Endothelial cell of umbilical vein (primary cell): ENCODE data around the gene PLCB4. TPM values are rescaled to one million over a fixed set of nuclear protein-coding genes. Genes with fewer than 3 reads are reported as not detected.

ENCODE experiments used
- BruUV-seq: library from RNA; stranded (reverse); fragments of 400-500 nt; replicated peaks from 2 replicates; lab custom pipeline; 2021; lab: Mats Ljungman, UMichigan
- CTCF ChIA-PET: fragments of 300-600, 350-600 bp; sonication (Branson Sonifier 250); formaldehyde crosslinking; loops from one replicate; lab custom pipeline; 2021; ENCODE audit warnings: antibody characterized with exemption, inconsistent platforms; lab: Charles Lee
- POLR2A ChIA-PET: fragments of 300-600, 350-600 bp; sonication (Branson Sonifier 250); formaldehyde crosslinking; loops from one replicate; lab custom pipeline; 2021; ENCODE audit warnings: antibody characterized with exemption, inconsistent platforms; lab: Charles Lee
- DNase-seq: peaks from one replicate; pipeline ENCODE4 v3.0.0-alpha.2; 2011; ENCODE audit warnings: low read depth, low spot score
- FAIRE-seq: peaks from 2 replicates; lab custom pipeline; 2011; peaks lifted over from hg19 to GRCh38; lab: Jason Lieb, UNC
- H2AFZ ChIP-seq: 2 replicates; pipeline ENCODE4 v1.6.0; 2012; ENCODE audit warnings: low read depth, low read length, control low read depth, inconsistent platforms
- H3K27ac ChIP-seq: 2 replicates; pipeline ENCODE4 v1.5.1; 2011; ENCODE audit warnings: low read depth, mild to moderate bottlenecking, control low read depth, low read length, moderate library complexity; ENCODE audit not compliant: insufficient read depth
- H3K27me3 ChIP-seq, 2 experiments: 2 replicates each; pipeline versions ENCODE4 v1.6.0 to v1.6.1; 2011; ENCODE audit warnings: low read length in 2 of 2, mixed read lengths in 1 of 2; ENCODE audit not compliant: control insufficient read depth in 2 of 2, insufficient read depth in 2 of 2
- H3K36me3 ChIP-seq, 2 experiments: 2 replicates in 1 of 2; 3 replicates in 1 of 2; pipeline ENCODE4 v1.5.1; 2011; ENCODE audit warnings: low read length in 2 of 2, mild to moderate bottlenecking in 1 of 2, moderate library complexity in 1 of 2; ENCODE audit not compliant: control insufficient read depth in 2 of 2, insufficient read depth in 2 of 2; ENCODE audit errors: extremely low read depth in 1 of 2
- H3K4me1 ChIP-seq: 3 replicates; pipeline ENCODE4 v1.5.1; 2011; ENCODE audit warnings: mild to moderate bottlenecking, low read length; ENCODE audit not compliant: control insufficient read depth, insufficient read depth; ENCODE audit errors: extremely low read depth
- H3K4me2 ChIP-seq: 2 replicates; pipeline ENCODE4 v1.6.1; 2011; ENCODE audit warnings: low read length, control low read depth, mixed read lengths; ENCODE audit not compliant: insufficient read depth
- H3K4me3 ChIP-seq, 3 experiments: fragments of 200-600 bp in 1 of 3; sonication (generic), shearing (Covaris generic) in 1 of 3; replicated peaks in 1 of 3; 2 replicates each; pipeline ENCODE4 v1.5.1; 2011 to 2016; ENCODE audit warnings: control low read depth in 3 of 3, low read length in 3 of 3, mild to moderate bottlenecking in 2 of 3, inconsistent platforms in 1 of 3, low read depth in 1 of 3, moderate library complexity in 1 of 3; ENCODE audit not compliant: insufficient read depth in 1 of 3
- H3K79me2 ChIP-seq: 2 replicates; pipeline ENCODE4 v1.6.0; 2012; ENCODE audit warnings: low read length, inconsistent platforms; ENCODE audit not compliant: control insufficient read depth, insufficient read depth
- H3K9ac ChIP-seq: replicated peaks from 2 replicates; pipeline ENCODE3; 2011; ENCODE audit warnings: low read length, control low read depth; ENCODE audit not compliant: insufficient read depth; ENCODE audit errors: extremely low read depth
- H3K9me1 ChIP-seq: replicated peaks from 3 replicates; pipeline ENCODE4 v1.6.0; 2011; ENCODE audit warnings: mild to moderate bottlenecking, low read length; ENCODE audit not compliant: control insufficient read depth, insufficient read depth; ENCODE audit errors: extremely low read depth
- H3K9me3 ChIP-seq: replicated peaks from 2 replicates; pipeline ENCODE4 v1.5.1; 2012; ENCODE audit warnings: low read length, inconsistent platforms; ENCODE audit not compliant: control insufficient read depth, insufficient read depth
- H4K20me1 ChIP-seq: replicated peaks from 2 replicates; pipeline ENCODE3; 2011; ENCODE audit warnings: mild to moderate bottlenecking, low read length; ENCODE audit not compliant: control insufficient read depth, insufficient read depth; ENCODE audit errors: extremely low read depth
- CTCF ChIP-seq, 2 donors: IDR thresholded peaks; 1 replicate in 1 of 2; 2 replicates in 1 of 2; pipeline ENCODE4 v1.5.1; 2011; ENCODE audit warnings: low read length in 2 of 2, mild to moderate bottlenecking in 2 of 2, moderate library complexity in 2 of 2, control low read depth in 1 of 2, inconsistent platforms in 1 of 2, low read depth in 1 of 2; ENCODE audit not compliant: insufficient read depth in 1 of 2; ENCODE audit errors: extremely low read depth in 1 of 2
- EZH2 ChIP-seq: IDR thresholded peaks from 2 replicates; pipeline ENCODE4 v1.6.1; 2012; ENCODE audit warnings: borderline replicate concordance, low read depth, mild to moderate bottlenecking, moderate library complexity, low read length, inconsistent platforms; ENCODE audit not compliant: severe bottlenecking
- FOS ChIP-seq: IDR thresholded peaks from 2 replicates; pipeline ENCODE4 v1.6.1; 2011; ENCODE audit warnings: mild to moderate bottlenecking, low read length, moderate library complexity, borderline replicate concordance; ENCODE audit not compliant: insufficient read depth
- GATA2 ChIP-seq: IDR thresholded peaks from 2 replicates; pipeline ENCODE4 v1.7.0; 2011; ENCODE audit warnings: low read depth, mild to moderate bottlenecking, moderate library complexity, mixed read lengths, low read length; ENCODE audit not compliant: insufficient read length, insufficient read depth
- JUN ChIP-seq: IDR thresholded peaks from 2 replicates; pipeline ENCODE4 v1.6.1; 2011; ENCODE audit warnings: borderline replicate concordance, low read depth; ENCODE audit not compliant: insufficient read length, insufficient read depth
- MYC ChIP-seq: IDR thresholded peaks from one replicate; pipeline ENCODE4 v1.6.1; 2011; ENCODE audit warnings: mild to moderate bottlenecking, low read depth, low read length
- POLR2A ChIP-seq: IDR thresholded peaks from 2 replicates; pipeline ENCODE4 v1.6.1; 2012; ENCODE audit warnings: low read depth, mild to moderate bottlenecking, control low read depth, low read length
- POLR2AphosphoS5 ChIP-seq: IDR thresholded peaks from 2 replicates; pipeline ENCODE4 v1.6.1; 2012; ENCODE audit warnings: low read depth, mild to moderate bottlenecking, control low read depth, low read length, moderate library complexity; ENCODE audit not compliant: insufficient read depth
- dilution Hi-C: fragments of 300-500 bp; cut with MboI; formaldehyde crosslinking; loops from one replicate; pipeline ENCODE4 v1.15.0; 2019; ENCODE audit warnings: low sequenced_read_pairs; ENCODE audit not compliant: extremely low pct_ligation_motif_present
- intact Hi-C: fragments of 100-400 bp; cut with micrococcal nuclease; formaldehyde crosslinking; loops from one replicate; pipeline ENCODE4 v1.10.0; 2022
- polyA plus RNA-seq, 4 experiments: library from polyadenylated mRNA; depleted of rRNA in 3 of 4; stranded (reverse) in 3 of 4; unstranded in 1 of 4; fragments of >200 nt; gene quantifications; 2 replicates each; pipeline versions ENCODE4 v1.2.1 to v1.2.3, GENCODE V29; 2011 to 2012; ENCODE audit warnings: missing spikeins in 1 of 4
- total RNA-seq: library from RNA; stranded (reverse); gene quantifications from 2 replicates; pipeline ENCODE4 v1.2.3, GENCODE V29; 2021
- TF ChIP-seq, protein P1 (sequence below): IDR thresholded peaks from 2 replicates; pipeline ENCODE4 v1.6.1; 2011; ENCODE audit not compliant: insufficient read depth, insufficient read length

The PLCB4 gene
- total and polyA plus RNA-seq, 2 donors (not counting 3 experiments of a cell fraction or from before 2014, with no cell fraction given): 0.37 to 1.7 TPM

GRCh38 chr20:9204979-9205378 lies 136.1 kb downstream of the PLCB4 start:
- TF ChIP-seq GATA2 (no peak), EZH2 (no peak), MYC (no peak), POLR2AphosphoS5 (no peak), POLR2A (no peak), FOS (no peak), JUN (no peak)
- TF ChIP-seq, protein P1, sequence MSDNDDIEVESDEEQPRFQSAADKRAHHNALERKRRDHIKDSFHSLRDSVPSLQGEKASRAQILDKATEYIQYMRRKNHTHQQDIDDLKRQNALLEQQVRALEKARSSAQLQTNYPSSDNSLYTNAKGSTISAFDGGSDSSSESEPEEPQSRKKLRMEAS: no peak
- no TSS peak for BruUV-seq
- H3K4me1 ChIP-seq: peaks cover 4% of the 10 kb centered on the region
- POLR2A ChIA-PET: interaction anchor here (0.6 kb wide), 1 partner anchor 27 kb away, joined by 3 read pairs; no protein-coding TSS in a partner anchor
- no peak overlapping the region for H3K4me2 ChIP-seq
- H3K9me3 ChIP-seq: no peaks in the 10 kb centered on the region
- intact Hi-C loops: no loop called here
- H3K27me3 ChIP-seq: no peaks in the 10 kb centered on the region
- no peak overlapping the region for H3K4me3 ChIP-seq
- DNase-seq (no peak), FAIRE-seq (no peak)
- no peak overlapping the region for H2AFZ ChIP-seq
- H4K20me1 ChIP-seq: no peaks in the 10 kb centered on the region
- dilution Hi-C loops: no loop called here
- CTCF ChIA-PET: interaction anchor here (0.8 kb wide), 1 partner anchor 9 kb away, joined by 3 read pairs; no protein-coding TSS in a partner anchor
- H3K27ac ChIP-seq: no peak overlapping the region
- no peak overlapping the region for H3K9ac ChIP-seq
- no peaks in the 10 kb centered on the region for H3K9me1 ChIP-seq
- H3K36me3 ChIP-seq: no peaks in the 10 kb centered on the region
- no peaks in the 10 kb centered on the region for H3K79me2 ChIP-seq

- no peak for FAIRE-seq
These were observed 137.6 kb downstream of the PLCB4 start for GRCh38 chr20:9206486-9206885.

More at GRCh38 chr20:9206486-9206885, 137.6 kb downstream of the PLCB4 start:
- intact Hi-C loops (no loop called here), dilution Hi-C loops (no loop called here)
- TF ChIP-seq CTCF (IDR thresholded peaks at IDR 0.05; ENCODE audit: extremely low read depth in 1 of 2, insufficient read depth in 1 of 2, low read depth in 1 of 2, low read length in 2 of 2) (no peak), POLR2A (no peak), JUN (no peak)
- TF ChIP-seq, protein P1: no peak
- H3K9me1 ChIP-seq: no peaks in the 10 kb centered on the region
- no peaks in the 10 kb centered on the region for H3K4me1 ChIP-seq
- no peaks in the 10 kb centered on the region for H4K20me1 ChIP-seq
- H3K4me2 ChIP-seq: no peak overlapping the region
- H3K27ac ChIP-seq: no peak overlapping the region
- H3K9ac ChIP-seq: no peak overlapping the region
- no peak overlapping the region for H2AFZ ChIP-seq
- ChIA-PET CTCF (no interaction called here), POLR2A (no interaction called here)
- no TSS peak for BruUV-seq
- H3K36me3 ChIP-seq: no peaks in the 10 kb centered on the region
- no peaks in the 10 kb centered on the region for H3K9me3 ChIP-seq
- no peaks in the 10 kb centered on the region for H3K79me2 ChIP-seq
- no peaks in the 10 kb centered on the region for H3K27me3 ChIP-seq
- DNase-seq: no peak
- H3K4me3 ChIP-seq: no peak overlapping the region
